Hepatocyte (in vitro differentiated cells): Measurements from ENCODE around the gene ATXN1.

Source experiments
- CTCF ChIP-seq: fragments of 200-600 bp; sonication (generic); IDR thresholded peaks from 2 replicates; pipeline ENCODE4 v1.5.1; 2016; ENCODE audit warnings: antibody characterized with exemption, mild to moderate bottlenecking; ENCODE audit not compliant: poor library complexity
- EZH2 ChIP-seq: fragments of 200-600 bp; sonication (generic); IDR thresholded peaks from 2 replicates; pipeline ENCODE4 v1.6.1; 2016; ENCODE audit warnings: antibody characterized with exemption, mild to moderate bottlenecking, borderline replicate concordance
- EZH2phosphoT487 ChIP-seq: fragments of 200-600 bp; sonication (generic); IDR thresholded peaks from one replicate; pipeline ENCODE4 v1.6.1; 2018; ENCODE audit warnings: antibody characterized with exemption, mild to moderate bottlenecking, low read depth, moderate library complexity; ENCODE audit not compliant: unreplicated experiment, severe bottlenecking

- TF ChIP-seq CTCF: no peak
- no peak for TF ChIP-seq EZH2
- TF ChIP-seq EZH2phosphoT487: no peak
These were observed 422.0 kb downstream of the ATXN1 start for GRCh38 chr6:16339265-16339587.
